Activated CD8-positive, alpha-beta memory T cell treated with anti-CD3 and anti-CD28 coated beads for 36 hours (primary cell): ENCODE data around the gene NDUFA8. TPM values are rescaled to one million over a fixed set of nuclear protein-coding genes. Genes with fewer than 3 reads are reported as not detected.
"Not testable (repeated sequence)": the region's sequence is repeated elsewhere in the genome, so short reads cannot be mapped to it uniquely, and the experiment has no call there.

Source experiments
- CTCF ChIA-PET: fragments of 350-600 bp; sonication (Branson Sonifier 250); formaldehyde crosslinking; loops from one replicate; lab custom pipeline; 2021; ENCODE audit warnings: antibody characterized with exemption; lab: Charles Lee
- POLR2A ChIA-PET: fragments of 350-600 bp; sonication (Branson Sonifier 250); formaldehyde crosslinking; loops from one replicate; lab custom pipeline; 2021; ENCODE audit warnings: antibody characterized with exemption; lab: Charles Lee
- total RNA-seq, 2 experiments: library from RNA; stranded (reverse); gene quantifications; one replicate each; pipeline ENCODE4 v1.2.3, GENCODE V29; 2021

NDUFA8 gene
- total RNA-seq, 2 experiments from 2014 or later, result 50.7 to 56.2 TPM

- POLR2A ChIA-PET, result no interaction called here
- CTCF ChIA-PET, result interaction anchor here (0.7 to 6.9 kb wide), 8 partner anchors 10 to 683 kb away, joined by 3 to 91 read pairs (median 8); partner anchors contain the start of genes MORN5 and NDUFA8
Measured at GRCh38 chr9:122126331-122127261, 33.0 kb downstream of the NDUFA8 start.

GRCh38 chr9:122125509-122126330 lies 33.9 kb downstream of the NDUFA8 start:
- ChIA-PET CTCF (interaction anchor here (0.6 to 6.9 kb wide), 17 partner anchors 8 to 684 kb away, joined by 3 to 91 read pairs (median 4); partner anchors contain the start of genes MORN5, MRRF, NDUFA8 and RBM18), POLR2A (interaction anchor here (1.2 kb wide), 1 partner anchor 26 kb away, joined by 3 read pairs; no protein-coding TSS in a partner anchor)

- CTCF ChIA-PET, result interaction anchor here (0.6 to 6.9 kb wide), 20 partner anchors 9 to 685 kb away, joined by 3 to 91 read pairs (median 4); partner anchors contain the start of genes MORN5, MRRF, NDUFA8 and RBM18
- POLR2A ChIA-PET, result interaction anchor here (1.2 kb wide), 1 partner anchor 26 kb away, joined by 3 read pairs; no protein-coding TSS in a partner anchor
Measured at GRCh38 chr9:122125158-122125508, 34.4 kb downstream of the NDUFA8 start.

- POLR2A ChIA-PET, result interaction anchor here (1.2 kb wide), 1 partner anchor 25 kb away, joined by 3 read pairs; no protein-coding TSS in a partner anchor
- CTCF ChIA-PET, result interaction anchor here (0.7 to 6.9 kb wide), 19 partner anchors 8 to 685 kb away, joined by 3 to 91 read pairs (median 5); partner anchors contain the start of genes MORN5, MRRF, NDUFA8 and RBM18
Measured at GRCh38 chr9:122124528-122124927, 35.1 kb downstream of the NDUFA8 start.

- POLR2A ChIA-PET, result no interaction called here
- CTCF ChIA-PET, result interaction anchor here (1.2 to 6.9 kb wide), 11 partner anchors 8 to 330 kb away, joined by 3 to 91 read pairs (median 7); partner anchors contain the start of genes MORN5, NDUFA8 and TTLL11
Measured at GRCh38 chr9:122124048-122124447, 35.5 kb downstream of the NDUFA8 start.

- POLR2A ChIA-PET, result no interaction called here
Measured at GRCh38 chr9:122122903-122123632, 36.5 kb downstream of the NDUFA8 start.

GRCh38 chr9:122122468-122122867 lies 37.1 kb downstream of the NDUFA8 start:
- ChIA-PET CTCF (interaction anchor here (1.1 to 6.9 kb wide), 8 partner anchors 11 to 228 kb away, joined by 3 to 91 read pairs (median 8); partner anchors contain the start of genes MORN5, MRRF, NDUFA8 and RBM18), POLR2A (no interaction called here)

More at GRCh38 chr9:122122903-122123632, 36.5 kb downstream of the NDUFA8 start:
- CTCF ChIA-PET, result interaction anchor here (0.6 to 6.9 kb wide), 14 partner anchors 11 to 267 kb away, joined by 3 to 91 read pairs (median 4); partner anchors contain the start of genes MORN5, MRRF, NDUFA8 and RBM18

GRCh38 chr9:122121931-122122330 lies 37.6 kb downstream of the NDUFA8 start:
- POLR2A ChIA-PET, result no interaction called here
- CTCF ChIA-PET, result interaction anchor here (1.3 to 6.9 kb wide), 4 partner anchors 12 to 229 kb away, joined by 3 to 91 read pairs (median 37); partner anchors contain the start of genes MRRF and RBM18

GRCh38 chr9:122121391-122121790 lies 38.2 kb downstream of the NDUFA8 start:
- ChIA-PET POLR2A (no interaction called here), CTCF (interaction anchor here (6.8 to 6.9 kb wide), 2 partner anchors 24 to 229 kb away, joined by 66 to 91 read pairs; no protein-coding TSS in a partner anchor)

- POLR2A ChIA-PET, result no interaction called here
- CTCF ChIA-PET, result interaction anchor here (6.9 kb wide), 1 partner anchor 23 kb away, joined by 91 read pairs; no protein-coding TSS in a partner anchor
Measured at GRCh38 chr9:122120316-122121071, 39.1 kb downstream of the NDUFA8 start.

- CTCF ChIA-PET, result interaction anchor here (6.9 kb wide), 1 partner anchor 22 kb away, joined by 91 read pairs; no protein-coding TSS in a partner anchor
- POLR2A ChIA-PET, result no interaction called here
Measured at GRCh38 chr9:122119721-122120120, 39.9 kb downstream of the NDUFA8 start.

GRCh38 chr9:122119166-122119521 lies 40.4 kb downstream of the NDUFA8 start:
- CTCF ChIA-PET, result no interaction called here
- POLR2A ChIA-PET, result no interaction called here

GRCh38 chr9:122118343-122119165 lies 41.0 kb downstream of the NDUFA8 start:
- ChIA-PET CTCF (interaction anchor here (1.9 kb wide), 1 partner anchor 20 kb away, joined by 6 read pairs; no protein-coding TSS in a partner anchor), POLR2A (no interaction called here)

GRCh38 chr9:122117241-122117640 lies 42.3 kb downstream of the NDUFA8 start:
- CTCF ChIA-PET, result interaction anchor here (0.6 to 2.8 kb wide), 6 partner anchors 7 to 816 kb away, joined by 3 to 7 read pairs (median 6); no protein-coding TSS in a partner anchor
- POLR2A ChIA-PET, result not testable (repeated sequence)

GRCh38 chr9:122116448-122117173 lies 43.0 kb downstream of the NDUFA8 start:
- ChIA-PET CTCF (interaction anchor here (0.6 to 2.8 kb wide), 5 partner anchors 8 to 349 kb away, joined by 3 to 7 read pairs (median 6); no protein-coding TSS in a partner anchor), POLR2A (no interaction called here)
